Fibroblast of lung (primary cell): ENCODE data around the gene ABCC10.

ENCODE experiments used
- CTCF ChIP-seq, 2 donors: IDR thresholded peaks in 1 of 2; conservative IDR thresholded peaks in 1 of 2; 1 replicate in 1 of 2; 2 replicates in 1 of 2; pipeline ENCODE4 v1.5.1; 2011 to 2012; ENCODE audit warnings: low read length in 2 of 2, control low read depth in 1 of 2, inconsistent platforms in 1 of 2, low read depth in 1 of 2, mild to moderate bottlenecking in 1 of 2
- EZH2 ChIP-seq: IDR thresholded peaks from 2 replicates; pipeline ENCODE4 v1.5.1; 2012; ENCODE audit warnings: low read length, control low read depth, mild to moderate bottlenecking; ENCODE audit errors: missing control alignments

GRCh38 chr6:43497129-43497396 is 69.7 kb downstream of the ABCC10 start:
- TF ChIP-seq CTCF (conservative IDR thresholded peaks at IDR 0.05 in 1 of 2, IDR thresholded peaks at IDR 0.05 in 1 of 2; ENCODE audit: low read depth in 1 of 2, low read length in 2 of 2) (no peak), EZH2 (no peak)
